OCI-LY1 (cell line): ENCODE measurements around the gene GSC2.

ENCODE experiments used
- H2AFZ ChIP-seq: fragments of 200-600 bp; sonication (generic), shearing (Covaris generic); 2 replicates; pipeline ENCODE4 v1.6.0; 2014; ENCODE audit warnings: antibody characterized with exemption, mild to moderate bottlenecking, low read length
- H3F3A ChIP-seq: fragments of 200-600 bp; sonication (generic), shearing (Covaris generic); 2 replicates; pipeline ENCODE4 v1.6.0; 2014; ENCODE audit warnings: mild to moderate bottlenecking, antibody characterized with exemption, low read length, moderate library complexity; ENCODE audit not compliant: insufficient read depth
- H3K27ac ChIP-seq: fragments of 200-600 bp; sonication (generic); 2 replicates; pipeline ENCODE4 v1.5.1; 2014; ENCODE audit warnings: low read length, mixed run types, mild to moderate bottlenecking, low read depth; ENCODE audit not compliant: poor library complexity, severe bottlenecking
- H3K27me3 ChIP-seq: fragments of 200-600 bp; sonication (generic); 2 replicates; pipeline ENCODE4 v1.6.0; 2014; ENCODE audit warnings: antibody characterized with exemption, mild to moderate bottlenecking, low read length, moderate library complexity; ENCODE audit not compliant: insufficient read depth
- H3K36me3 ChIP-seq: fragments of 200-600 bp; sonication (generic); 2 replicates; pipeline ENCODE4 v1.6.1; 2014; ENCODE audit warnings: mild to moderate bottlenecking, antibody characterized with exemption, low read length, moderate library complexity, mixed read lengths; ENCODE audit not compliant: insufficient read depth
- H3K4me1 ChIP-seq: fragments of 200-600 bp; sonication (generic); 2 replicates; pipeline ENCODE4 v1.5.1; 2014; ENCODE audit warnings: mild to moderate bottlenecking, low read length, moderate library complexity; ENCODE audit not compliant: insufficient read depth, severe bottlenecking
- H3K4me2 ChIP-seq: fragments of 200-600 bp; sonication (generic), shearing (Covaris generic); 2 replicates; pipeline ENCODE4 v1.6.1; 2014; ENCODE audit warnings: low read length
- H3K4me3 ChIP-seq: fragments of 200-600 bp; sonication (generic); 2 replicates; pipeline ENCODE4 v1.5.1; 2014; ENCODE audit warnings: low read length, low read depth, mild to moderate bottlenecking, mixed read lengths; ENCODE audit not compliant: poor library complexity, severe bottlenecking
- H3K79me2 ChIP-seq: fragments of 200-600 bp; shearing (Covaris generic); 2 replicates; pipeline ENCODE4 v1.6.1; 2016; ENCODE audit warnings: mixed run types, low read length, mixed read lengths; ENCODE audit not compliant: insufficient read depth
- H3K9ac ChIP-seq: fragments of 200-600 bp; sonication (generic), shearing (Covaris generic); 2 replicates; pipeline ENCODE4 v1.6.1; 2014; ENCODE audit warnings: mild to moderate bottlenecking, low read length, mixed read lengths
- H3K9me2 ChIP-seq: fragments of 200-600 bp; sonication (generic), shearing (Covaris generic); 2 replicates; pipeline ENCODE4 v1.6.1; 2014; ENCODE audit warnings: low read depth, mild to moderate bottlenecking, low read length, mixed read lengths
- H3K9me3 ChIP-seq: fragments of 200-600 bp; shearing (Covaris generic); 2 replicates; pipeline ENCODE4 v1.6.1; 2014; ENCODE audit warnings: low read length, mixed read lengths
- H4K20me1 ChIP-seq: fragments of 200-600 bp; sonication (generic), shearing (Covaris generic); 2 replicates; pipeline ENCODE4 v1.6.0; 2016; ENCODE audit warnings: mild to moderate bottlenecking, low read length; ENCODE audit not compliant: insufficient read depth
- EZH2 ChIP-seq: fragments of 200-600 bp; sonication (generic), shearing (Covaris generic); IDR thresholded peaks from 2 replicates; pipeline ENCODE4 v1.8.0; 2017; ENCODE audit warnings: borderline replicate concordance, mixed run types, mild to moderate bottlenecking, antibody characterized with exemption, low read length, moderate library complexity, mixed read lengths
- TF ChIP-seq, protein P1 (sequence below): fragments of 200-600 bp; sonication (generic), shearing (Covaris generic); IDR thresholded peaks from 2 replicates; pipeline ENCODE4 v1.5.1; 2017; ENCODE audit warnings: mild to moderate bottlenecking, antibody characterized with exemption, low read length, moderate library complexity, mixed read lengths

The GSC2 gene

DNA sequence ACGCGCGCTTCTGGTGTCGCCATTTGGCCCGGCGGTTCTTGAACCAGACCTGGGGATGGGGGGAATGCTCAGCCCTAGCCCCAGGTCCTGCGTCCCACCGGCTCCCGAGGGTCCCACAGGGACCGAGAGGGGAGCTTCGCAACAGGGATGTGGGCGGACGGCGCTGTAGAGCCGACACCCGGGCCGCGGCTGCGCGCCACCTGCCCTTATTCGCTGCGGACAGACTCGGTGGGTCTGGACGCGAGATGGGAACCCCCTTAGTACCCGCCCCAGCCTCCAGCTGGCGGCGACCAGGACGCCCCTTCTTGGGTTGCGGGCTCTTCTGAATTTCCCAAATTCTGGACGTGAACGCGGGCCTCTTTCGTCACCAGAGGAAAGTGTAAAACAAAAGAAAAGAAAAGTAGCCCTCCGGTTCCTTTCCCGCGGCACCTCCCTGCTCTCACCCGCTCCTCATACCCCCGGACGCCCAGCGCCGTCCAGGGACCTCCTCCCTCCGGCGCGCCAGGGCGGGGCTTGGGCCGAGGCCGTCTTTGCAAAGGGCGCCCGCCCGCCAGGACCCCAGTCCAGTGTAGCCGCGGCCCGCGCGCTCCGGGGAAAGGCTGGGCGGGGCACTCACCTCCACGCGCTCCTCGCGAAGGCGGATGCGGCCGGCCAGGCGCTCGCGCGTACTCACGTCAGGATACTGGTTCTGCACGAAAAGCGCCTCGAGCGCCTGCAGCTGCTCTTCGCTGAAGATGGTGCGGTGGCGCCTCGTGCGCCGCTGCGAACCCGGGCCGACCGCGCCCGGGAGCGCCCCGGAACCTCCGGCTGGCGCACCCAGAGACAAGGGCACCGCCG is 827 bp downstream of the GSC2 start:
- TF ChIP-seq, protein P1, sequence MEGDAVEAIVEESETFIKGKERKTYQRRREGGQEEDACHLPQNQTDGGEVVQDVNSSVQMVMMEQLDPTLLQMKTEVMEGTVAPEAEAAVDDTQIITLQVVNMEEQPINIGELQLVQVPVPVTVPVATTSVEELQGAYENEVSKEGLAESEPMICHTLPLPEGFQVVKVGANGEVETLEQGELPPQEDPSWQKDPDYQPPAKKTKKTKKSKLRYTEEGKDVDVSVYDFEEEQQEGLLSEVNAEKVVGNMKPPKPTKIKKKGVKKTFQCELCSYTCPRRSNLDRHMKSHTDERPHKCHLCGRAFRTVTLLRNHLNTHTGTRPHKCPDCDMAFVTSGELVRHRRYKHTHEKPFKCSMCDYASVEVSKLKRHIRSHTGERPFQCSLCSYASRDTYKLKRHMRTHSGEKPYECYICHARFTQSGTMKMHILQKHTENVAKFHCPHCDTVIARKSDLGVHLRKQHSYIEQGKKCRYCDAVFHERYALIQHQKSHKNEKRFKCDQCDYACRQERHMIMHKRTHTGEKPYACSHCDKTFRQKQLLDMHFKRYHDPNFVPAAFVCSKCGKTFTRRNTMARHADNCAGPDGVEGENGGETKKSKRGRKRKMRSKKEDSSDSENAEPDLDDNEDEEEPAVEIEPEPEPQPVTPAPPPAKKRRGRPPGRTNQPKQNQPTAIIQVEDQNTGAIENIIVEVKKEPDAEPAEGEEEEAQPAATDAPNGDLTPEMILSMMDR, result no peak
- TF ChIP-seq EZH2, result no peak
- Histone ChIP-seq H3K4me1 (peaks cover 4% of the 10 kb centered on the region), H3K27me3 (no peaks in the 10 kb centered on the region), H2AFZ (no peak overlapping the region), H3F3A (no peaks in the 10 kb centered on the region), H3K4me2 (no peak overlapping the region), H3K27ac (no peak overlapping the region), H3K4me3 (no peak overlapping the region), H3K9me2 (no peaks in the 10 kb centered on the region), H3K36me3 (no peaks in the 10 kb centered on the region), H4K20me1 (no peaks in the 10 kb centered on the region), H3K9ac (no peak overlapping the region), H3K79me2 (no peaks in the 10 kb centered on the region), H3K9me3 (no peaks in the 10 kb centered on the region)

DNA sequence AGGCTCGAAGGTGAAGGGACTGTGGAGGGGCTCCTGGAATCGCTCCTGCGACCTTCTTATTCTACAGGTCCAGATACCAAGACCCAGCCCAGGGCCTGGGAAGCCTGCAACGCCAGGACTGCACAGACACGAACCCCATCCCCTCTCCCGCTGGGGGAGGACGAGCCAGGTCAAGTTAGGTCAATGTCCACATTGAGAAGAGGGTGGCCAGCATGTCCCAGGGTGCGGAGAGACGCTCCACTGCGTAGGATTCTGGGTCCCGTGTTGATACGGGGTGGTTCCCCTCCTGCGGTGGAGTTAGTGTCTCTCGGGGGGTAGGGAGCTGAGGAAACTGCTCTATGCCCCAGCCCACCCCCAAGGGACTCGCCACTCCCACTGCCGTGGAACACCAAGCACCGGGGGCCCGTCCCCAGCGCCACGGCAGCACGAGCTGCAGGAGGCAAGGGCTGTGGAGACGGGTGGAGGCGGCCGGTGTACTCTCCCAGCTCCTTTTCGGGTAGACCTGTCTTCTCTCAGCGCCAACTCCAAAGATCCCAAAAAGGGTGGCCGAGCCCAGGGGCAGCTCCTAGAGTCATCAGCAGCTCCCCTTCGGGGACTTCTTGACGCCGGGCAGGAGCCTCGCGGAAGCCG is 1.6 kb downstream of the GSC2 start:
- Histone ChIP-seq H3K9me2 (no peaks in the 10 kb centered on the region), H3F3A (no peaks in the 10 kb centered on the region), H3K27ac (no peak overlapping the region), H3K4me2 (no peak overlapping the region), H4K20me1 (no peaks in the 10 kb centered on the region), H3K9me3 (no peaks in the 10 kb centered on the region), H3K79me2 (0 out of 2 replicates have a peak, but pooled peaks cover 5% of the 10 kb centered on the region), H3K9ac (no peak overlapping the region), H3K4me3 (no peak overlapping the region), H2AFZ (no peak overlapping the region), H3K36me3 (no peaks in the 10 kb centered on the region), H3K27me3 (no peaks in the 10 kb centered on the region), H3K4me1 (peaks cover 8% of the 10 kb centered on the region)
- TF ChIP-seq EZH2, result no peak
- TF ChIP-seq, protein P1, result no peak

- H3K27ac ChIP-seq, result no peak overlapping the region
- no peak overlapping the region for H3K4me2 ChIP-seq
- peaks cover 12% of the 10 kb centered on the region for H3K4me1 ChIP-seq
- no peaks in the 10 kb centered on the region for H4K20me1 ChIP-seq
- H3K9me2 ChIP-seq, result no peaks in the 10 kb centered on the region
- H3K9ac ChIP-seq, result no peak overlapping the region
- H2AFZ ChIP-seq, result no peak overlapping the region
- no peak overlapping the region for H3K4me3 ChIP-seq
- no peaks in the 10 kb centered on the region for H3K27me3 ChIP-seq
- no peaks in the 10 kb centered on the region for H3K9me3 ChIP-seq
- H3F3A ChIP-seq, result no peaks in the 10 kb centered on the region
- no peak for TF ChIP-seq EZH2
- TF ChIP-seq, protein P1, result no peak
- H3K36me3 ChIP-seq, result peaks cover 4% of the 10 kb centered on the region; the same call in 1 of the 2 replicates
- 0 out of 2 replicates have a peak, but pooled peaks cover 5% of the 10 kb centered on the region for H3K79me2 ChIP-seq
Measured at GRCh38 chr22:19147195-19147780, 2.8 kb downstream of the GSC2 start.
